ENCODE measurements around the gene CELSR1.

Gene CELSR1

DNA sequence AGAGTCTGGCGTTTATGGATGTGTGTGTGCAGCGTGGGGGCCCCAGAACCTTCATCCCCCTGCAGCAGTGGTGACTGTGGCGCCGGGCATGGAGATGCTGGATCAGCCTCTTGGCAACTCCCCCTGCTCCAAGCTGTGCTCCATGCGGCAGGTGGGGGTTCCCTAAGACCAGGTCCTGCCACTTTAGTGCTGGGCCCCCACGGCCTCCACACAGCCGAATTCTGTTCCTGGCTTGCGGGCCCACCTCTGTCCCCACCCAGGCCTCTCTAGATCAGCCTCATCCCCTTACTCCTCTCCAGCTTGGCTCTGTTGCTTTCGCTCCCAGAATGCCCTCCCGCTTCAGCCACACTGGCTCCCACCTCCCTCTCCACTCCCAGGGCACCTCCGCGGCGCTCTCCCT, 142.3 kb downstream of the CELSR1 start:
- Histone ChIP-seq H3K36me3 (no peaks in the 10 kb centered on the region), H3K9ac (no peak overlapping the region), H3K4me2 (no peak overlapping the region), H3K9me3 (no peaks in the 10 kb centered on the region), H4K20me1 (no peaks in the 10 kb centered on the region), H3K4me1 (peaks cover 15% of the 10 kb centered on the region), H3K4me3 (no peak overlapping the region), H3K27me3 (no peaks in the 10 kb centered on the region), H3K27ac (no peak overlapping the region)
- TF ChIP-seq Cebpa-rat (IDR thresholded peaks at IDR 0.05) = no peak

DNA sequence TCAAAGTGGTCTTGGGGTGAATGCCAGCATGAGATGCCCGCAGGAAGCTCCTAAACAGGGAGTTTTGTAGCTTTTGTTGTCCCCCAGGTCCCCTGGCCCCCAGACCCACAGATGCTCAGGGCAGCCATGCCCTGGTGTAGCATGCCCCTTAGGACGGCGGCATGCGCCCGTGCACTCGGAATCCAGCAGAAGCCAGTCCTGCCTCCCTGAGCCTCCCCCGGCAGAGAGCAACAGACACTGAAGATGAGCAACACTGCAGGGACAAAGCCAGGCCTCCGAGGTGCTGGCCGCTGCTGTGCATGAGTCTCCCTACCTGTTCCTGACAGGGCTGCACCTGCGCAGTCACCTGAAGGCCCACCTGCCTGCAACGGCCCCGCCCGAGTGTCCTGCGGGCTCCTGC, 142.8 kb downstream of the CELSR1 start:
- Histone ChIP-seq H4K20me1 (no peaks in the 10 kb centered on the region), H3K36me3 (no peaks in the 10 kb centered on the region), H3K4me3 (no peak overlapping the region), H3K27ac (no peak overlapping the region), H3K4me1 (peaks cover 13% of the 10 kb centered on the region), H3K4me2 (no peak overlapping the region), H3K27me3 (no peaks in the 10 kb centered on the region), H3K9ac (no peak overlapping the region), H3K9me3 (no peaks in the 10 kb centered on the region)
- TF ChIP-seq Cebpa-rat (IDR thresholded peaks at IDR 0.05) = no peak

DNA sequence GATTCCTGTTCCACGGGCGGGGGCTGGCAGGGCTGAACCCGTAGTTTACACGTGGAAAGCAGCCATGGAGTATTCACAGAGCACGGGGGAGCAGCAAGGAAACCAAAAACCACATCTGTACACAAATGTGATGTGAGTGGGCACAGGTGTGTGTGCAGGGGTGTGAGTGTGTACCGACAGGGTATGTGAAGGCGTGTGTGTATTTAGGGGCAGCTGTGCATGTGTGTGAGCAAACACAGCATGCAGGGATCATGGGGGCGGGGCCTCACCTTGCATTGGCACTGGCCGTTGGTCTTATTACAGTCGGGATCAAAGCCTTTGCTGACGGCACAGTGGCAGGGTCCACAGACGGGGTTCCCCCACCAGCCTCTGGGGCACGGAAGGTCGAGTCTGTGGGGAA, 143.5 kb downstream of the CELSR1 start:
- peaks cover 5% of the 10 kb centered on the region for H3K4me1 ChIP-seq
- H3K4me2 ChIP-seq = no peak overlapping the region
- no peaks in the 10 kb centered on the region for H3K27me3 ChIP-seq
- H3K36me3 ChIP-seq = no peaks in the 10 kb centered on the region
- H3K9ac ChIP-seq = no peak overlapping the region
- H4K20me1 ChIP-seq = no peaks in the 10 kb centered on the region
- no peak overlapping the region for H3K4me3 ChIP-seq
- H3K27ac ChIP-seq = no peak overlapping the region
- no peak for TF ChIP-seq Cebpa-rat (IDR thresholded peaks at IDR 0.05)
- H3K9me3 ChIP-seq = no peaks in the 10 kb centered on the region

DNA sequence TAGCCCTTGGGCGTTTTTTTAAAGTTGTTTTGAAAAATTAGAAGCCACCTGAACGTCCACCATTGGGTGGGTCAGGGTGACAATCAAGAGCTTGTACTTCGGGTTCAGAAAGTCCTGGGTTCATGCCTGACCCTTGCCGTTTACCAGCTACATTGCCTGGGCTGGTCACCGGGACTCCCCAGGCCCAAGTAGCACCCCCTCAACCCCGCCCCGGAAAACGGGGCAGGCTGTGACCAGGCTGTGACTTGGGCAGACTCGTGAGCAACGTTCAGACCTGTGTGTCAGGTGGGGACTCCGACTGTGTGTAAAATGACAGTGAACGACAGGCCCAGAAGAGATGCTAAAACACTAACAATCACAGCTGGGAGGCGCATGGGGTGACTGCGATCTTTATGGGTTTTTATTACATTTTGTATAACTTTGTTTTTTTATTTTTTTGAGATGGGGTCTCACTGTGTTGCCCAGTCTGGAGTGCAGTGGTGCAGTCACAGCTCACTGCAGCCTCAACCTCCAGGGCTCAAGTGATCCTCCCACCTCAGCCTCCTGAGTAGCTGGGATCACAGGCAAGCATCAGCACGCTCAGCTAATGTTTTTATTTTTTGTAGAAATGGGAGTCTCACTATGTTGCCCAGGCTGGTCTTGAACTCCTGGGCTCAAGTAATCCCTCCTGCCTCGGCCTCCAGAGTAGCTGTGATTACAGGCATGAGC, 145.1 kb downstream of the CELSR1 start:
- Histone ChIP-seq H3K36me3 (no peaks in the 10 kb centered on the region), H3K27ac (no peak overlapping the region), H3K4me1 (no peaks in the 10 kb centered on the region), H3K9me3 (no peaks in the 10 kb centered on the region), H3K27me3 (no peaks in the 10 kb centered on the region), H3K9ac (no peak overlapping the region), H4K20me1 (no peaks in the 10 kb centered on the region), H3K4me2 (no peak overlapping the region), H3K4me3 (no peak overlapping the region)
- TF ChIP-seq Cebpa-rat (IDR thresholded peaks at IDR 0.05) = no peak

DNA sequence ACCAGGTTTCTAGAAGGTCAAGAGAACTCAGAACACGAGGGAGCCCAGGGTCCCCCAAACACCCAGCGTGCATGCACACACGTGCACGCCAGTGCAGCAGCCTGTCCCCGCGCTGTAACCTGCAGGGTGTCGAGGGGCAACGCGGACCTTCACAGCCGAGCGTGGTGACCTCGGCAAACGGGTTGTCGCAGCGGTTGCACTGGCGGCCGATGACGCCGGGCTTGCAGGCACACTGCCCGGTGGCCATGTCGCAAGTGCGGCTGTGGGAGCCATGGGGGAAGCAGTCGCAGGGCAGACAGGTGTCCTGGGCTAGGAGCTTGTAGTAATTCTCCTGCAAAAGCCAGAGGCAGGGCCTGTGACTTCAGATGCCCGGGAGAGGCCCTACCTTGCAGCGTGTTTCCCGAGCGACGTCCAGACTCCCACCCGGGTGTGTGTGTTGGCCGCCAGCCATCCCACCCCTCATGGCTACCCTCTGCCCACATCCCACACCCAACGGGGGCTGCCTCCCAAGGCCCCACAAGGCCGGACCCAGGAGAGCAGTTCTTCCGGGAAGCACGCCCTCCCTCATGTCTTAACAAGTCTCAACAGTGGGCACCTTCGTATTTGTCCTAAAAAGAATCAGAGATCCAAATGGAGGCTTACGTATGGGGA, 145.8 kb downstream of the CELSR1 start:
- H3K27me3 ChIP-seq = no peaks in the 10 kb centered on the region
- H3K9me3 ChIP-seq = no peaks in the 10 kb centered on the region
- no peaks in the 10 kb centered on the region for H3K4me1 ChIP-seq
- no peak overlapping the region for H3K4me3 ChIP-seq
- no peak overlapping the region for H3K4me2 ChIP-seq
- H3K27ac ChIP-seq = no peak overlapping the region
- no peak overlapping the region for H3K9ac ChIP-seq
- H4K20me1 ChIP-seq = no peaks in the 10 kb centered on the region
- no peak for TF ChIP-seq Cebpa-rat (IDR thresholded peaks at IDR 0.05)
- no peaks in the 10 kb centered on the region for H3K36me3 ChIP-seq

DNA sequence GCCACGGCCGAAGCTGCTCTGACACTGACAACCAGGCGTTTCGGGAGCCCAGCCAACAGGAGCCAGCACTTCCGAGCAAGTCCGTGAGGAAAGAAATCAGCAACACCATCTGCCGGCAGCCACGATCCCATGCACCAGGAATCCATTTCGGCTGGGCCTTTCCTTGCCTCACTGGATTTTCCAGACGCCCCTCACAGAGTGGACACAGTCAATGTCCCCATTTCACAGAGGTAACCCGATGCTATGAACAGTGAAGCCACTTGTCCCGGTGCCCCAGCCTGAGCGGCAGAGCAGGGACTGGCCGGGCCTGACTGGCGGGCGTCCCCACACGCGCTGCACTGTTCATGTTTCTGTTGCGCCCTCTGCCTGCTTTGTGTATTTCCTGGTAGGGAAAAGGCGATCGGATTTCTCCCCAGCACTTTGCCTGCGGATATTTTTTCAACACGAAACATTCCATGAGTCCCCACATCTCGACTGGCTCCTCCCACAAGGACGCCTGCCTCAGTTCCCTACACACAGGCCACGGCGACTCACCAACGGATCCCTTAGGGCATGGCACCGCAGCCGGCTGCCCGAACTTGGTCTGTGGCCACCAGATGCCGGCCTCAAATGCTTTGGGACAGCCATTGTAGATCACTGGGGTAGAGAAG, 146.6 kb downstream of the CELSR1 start:
- no peak for TF ChIP-seq Cebpa-rat (IDR thresholded peaks at IDR 0.05)
- H3K27ac ChIP-seq = no peak overlapping the region
- no peak overlapping the region for H3K9ac ChIP-seq
- H3K9me3 ChIP-seq = no peaks in the 10 kb centered on the region
- no peaks in the 10 kb centered on the region for H4K20me1 ChIP-seq
- no peaks in the 10 kb centered on the region for H3K27me3 ChIP-seq
- no peak overlapping the region for H3K4me2 ChIP-seq
- H3K36me3 ChIP-seq = no peaks in the 10 kb centered on the region
- no peak overlapping the region for H3K4me3 ChIP-seq
- no peaks in the 10 kb centered on the region for H3K4me1 ChIP-seq

DNA sequence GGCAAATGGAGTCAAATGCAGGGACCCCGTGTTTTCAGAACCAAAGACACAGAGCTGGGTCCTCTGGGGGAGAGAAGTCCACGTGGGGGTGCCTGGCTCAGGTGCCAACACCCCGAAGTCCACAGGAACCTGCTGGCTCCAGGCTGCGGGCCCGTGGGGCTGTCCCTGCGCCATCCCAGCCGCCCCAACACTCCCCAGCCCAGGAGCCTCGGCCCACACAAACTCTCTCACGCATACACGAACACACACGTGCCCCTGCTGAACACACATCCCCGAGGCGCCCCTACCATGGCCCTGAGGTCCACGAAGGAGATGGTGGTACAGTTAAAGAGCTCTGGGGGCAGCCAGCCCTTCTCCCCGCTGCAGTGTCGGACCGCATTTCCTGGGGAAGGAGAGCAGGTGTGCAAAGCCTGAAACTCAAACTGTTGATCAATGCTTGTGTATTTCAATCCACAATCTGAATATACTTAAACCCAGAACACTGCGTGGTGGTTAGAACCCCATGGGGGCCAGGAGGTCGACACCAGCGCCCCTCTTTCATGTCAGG, 147.2 kb downstream of the CELSR1 start:
- no peak for TF ChIP-seq Cebpa-rat (IDR thresholded peaks at IDR 0.05)
- no peaks in the 10 kb centered on the region for H3K4me1 ChIP-seq
- no peak overlapping the region for H3K27ac ChIP-seq
- no peaks in the 10 kb centered on the region for H4K20me1 ChIP-seq
- H3K36me3 ChIP-seq = no peaks in the 10 kb centered on the region
- H3K4me3 ChIP-seq = no peak overlapping the region
- no peaks in the 10 kb centered on the region for H3K27me3 ChIP-seq
- no peak overlapping the region for H3K4me2 ChIP-seq
- H3K9ac ChIP-seq = no peak overlapping the region
- H3K9me3 ChIP-seq = no peaks in the 10 kb centered on the region

DNA sequence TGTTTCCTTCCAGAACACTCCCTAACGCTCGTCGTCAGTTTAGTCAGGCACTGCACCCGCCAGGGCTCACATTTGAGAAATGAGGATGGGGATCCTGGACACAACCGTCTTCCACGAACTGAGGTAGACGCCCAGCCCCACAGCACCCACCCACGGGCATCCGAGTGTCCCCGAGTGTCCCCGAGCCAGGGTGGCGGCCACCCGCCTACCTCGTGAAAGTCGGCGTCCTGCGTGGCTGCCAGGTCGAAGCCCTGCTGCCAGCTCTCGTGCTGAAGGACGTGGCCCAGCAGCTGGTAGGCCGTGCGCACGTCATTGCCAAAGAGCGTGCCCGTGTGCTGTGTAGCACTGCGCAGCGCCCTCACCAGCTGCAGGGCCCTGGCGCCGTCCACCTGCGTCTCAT, 148.3 kb downstream of the CELSR1 start:
- H3K4me2 ChIP-seq = no peak overlapping the region
- H3K4me1 ChIP-seq = no peaks in the 10 kb centered on the region
- H4K20me1 ChIP-seq = no peaks in the 10 kb centered on the region
- H3K27me3 ChIP-seq = no peaks in the 10 kb centered on the region
- no peak overlapping the region for H3K4me3 ChIP-seq
- H3K9me3 ChIP-seq = no peaks in the 10 kb centered on the region
- no peaks in the 10 kb centered on the region for H3K36me3 ChIP-seq
- TF ChIP-seq Cebpa-rat (IDR thresholded peaks at IDR 0.05) = no peak
- no peak overlapping the region for H3K27ac ChIP-seq
- no peak overlapping the region for H3K9ac ChIP-seq

DNA sequence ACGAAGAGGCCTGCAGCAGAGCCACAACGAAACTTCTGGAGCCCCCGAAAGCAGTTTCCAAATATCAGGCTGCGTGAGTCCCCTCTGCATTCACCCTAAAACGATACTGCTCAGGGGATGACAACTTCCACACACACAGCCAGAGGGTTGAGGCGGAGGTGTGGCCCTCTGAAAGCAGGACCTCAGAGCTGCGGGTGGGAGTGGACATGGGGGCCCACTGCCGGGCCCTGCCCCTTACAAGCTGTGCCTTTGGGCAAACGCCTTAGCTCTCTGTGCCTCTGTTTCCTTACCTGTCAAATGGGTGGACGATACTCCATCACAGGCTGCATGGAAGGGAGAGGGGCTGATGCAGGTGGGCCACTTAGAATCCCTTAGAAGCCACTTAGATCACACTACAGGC, 148.8 kb downstream of the CELSR1 start:
- Histone ChIP-seq H3K4me3 (no peak overlapping the region), H3K9ac (no peak overlapping the region), H3K27me3 (no peaks in the 10 kb centered on the region), H3K4me1 (no peaks in the 10 kb centered on the region), H3K27ac (no peak overlapping the region), H4K20me1 (no peaks in the 10 kb centered on the region), H3K9me3 (no peaks in the 10 kb centered on the region), H3K36me3 (no peaks in the 10 kb centered on the region), H3K4me2 (no peak overlapping the region)
- no peak for TF ChIP-seq Cebpa-rat (IDR thresholded peaks at IDR 0.05)

DNA sequence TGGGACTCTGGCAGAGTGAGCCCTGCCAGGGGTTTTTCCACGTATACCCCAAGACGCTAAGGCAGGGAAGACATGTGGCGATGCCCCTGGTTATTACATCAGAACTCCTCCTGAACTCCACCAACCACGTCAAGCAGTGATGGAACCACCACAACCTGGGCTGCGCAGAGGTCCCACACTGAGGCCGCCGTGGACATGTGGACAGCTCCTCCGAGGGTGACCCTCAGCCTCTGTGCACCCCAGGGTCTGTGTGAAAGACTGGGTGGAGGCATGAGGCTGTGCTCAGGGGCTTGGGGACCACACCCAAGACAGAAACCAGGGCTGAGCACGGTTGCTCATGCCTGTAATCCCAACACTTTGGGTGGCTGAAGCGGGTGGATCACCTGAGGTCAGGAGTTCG, 149.7 kb downstream of the CELSR1 start:
- Histone ChIP-seq H3K27ac (no peak overlapping the region), H3K27me3 (no peaks in the 10 kb centered on the region), H3K9ac (no peak overlapping the region), H3K4me2 (no peak overlapping the region), H3K36me3 (no peaks in the 10 kb centered on the region), H3K9me3 (no peaks in the 10 kb centered on the region), H3K4me3 (no peak overlapping the region), H3K4me1 (no peaks in the 10 kb centered on the region), H4K20me1 (no peaks in the 10 kb centered on the region)
- TF ChIP-seq Cebpa-rat (IDR thresholded peaks at IDR 0.05) = no peak

Data from BLaER1 (cell line).